ENCODE results near the gene LRRC4C.

DNA sequence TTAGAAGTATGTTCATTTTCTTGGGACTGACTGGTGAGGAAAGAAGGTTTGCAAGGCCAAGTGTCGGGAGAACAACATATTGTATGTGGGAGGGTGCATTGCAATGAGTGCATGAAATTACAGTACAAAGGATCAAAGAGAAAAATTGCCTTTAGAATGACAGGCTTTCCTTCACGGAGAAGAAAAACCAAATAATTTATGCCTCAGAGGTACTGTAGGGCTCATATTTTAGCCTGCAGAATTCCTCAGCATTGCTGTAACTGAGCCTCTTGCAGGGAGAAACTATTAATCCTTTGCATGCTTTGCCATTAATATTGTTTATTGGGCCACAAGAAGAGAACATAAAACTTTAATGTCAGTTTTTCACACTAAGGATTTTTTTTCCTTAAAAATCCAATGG lies 60.1 kb downstream of the LRRC4C start:
- TF ChIP-seq, protein P1, sequence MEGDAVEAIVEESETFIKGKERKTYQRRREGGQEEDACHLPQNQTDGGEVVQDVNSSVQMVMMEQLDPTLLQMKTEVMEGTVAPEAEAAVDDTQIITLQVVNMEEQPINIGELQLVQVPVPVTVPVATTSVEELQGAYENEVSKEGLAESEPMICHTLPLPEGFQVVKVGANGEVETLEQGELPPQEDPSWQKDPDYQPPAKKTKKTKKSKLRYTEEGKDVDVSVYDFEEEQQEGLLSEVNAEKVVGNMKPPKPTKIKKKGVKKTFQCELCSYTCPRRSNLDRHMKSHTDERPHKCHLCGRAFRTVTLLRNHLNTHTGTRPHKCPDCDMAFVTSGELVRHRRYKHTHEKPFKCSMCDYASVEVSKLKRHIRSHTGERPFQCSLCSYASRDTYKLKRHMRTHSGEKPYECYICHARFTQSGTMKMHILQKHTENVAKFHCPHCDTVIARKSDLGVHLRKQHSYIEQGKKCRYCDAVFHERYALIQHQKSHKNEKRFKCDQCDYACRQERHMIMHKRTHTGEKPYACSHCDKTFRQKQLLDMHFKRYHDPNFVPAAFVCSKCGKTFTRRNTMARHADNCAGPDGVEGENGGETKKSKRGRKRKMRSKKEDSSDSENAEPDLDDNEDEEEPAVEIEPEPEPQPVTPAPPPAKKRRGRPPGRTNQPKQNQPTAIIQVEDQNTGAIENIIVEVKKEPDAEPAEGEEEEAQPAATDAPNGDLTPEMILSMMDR (IDR thresholded peaks at IDR 0.05): no peak
- TF ChIP-seq POLR2A (IDR thresholded peaks at IDR 0.05) (no peak), POLR2AphosphoS5 (IDR thresholded peaks at IDR 0.05) (no peak)
